Calu3 (cell line): ENCODE data around the gene CARD10. TPM values are rescaled to one million over a fixed set of nuclear protein-coding genes. Genes with fewer than 3 reads are reported as not detected.
A peak's percentile ranks its signal among the peaks of the same experiment; 100 is the strongest.

ENCODE experiments used
- BruUV-seq: library from RNA; stranded (reverse); fragments of 400-500 nt; replicated peaks from 2 replicates; lab custom pipeline; 2021; lab: Mats Ljungman, UMichigan
- CTCF ChIA-PET: fragments of 300-600 bp; sonication (Branson Sonifier 250); formaldehyde crosslinking; loops from one replicate; lab custom pipeline; 2022; ENCODE audit warnings: antibody characterized with exemption; lab: Charles Lee
- DNase-seq: peaks from one replicate; pipeline ENCODE4 v3.0.0; 2022
- H3K27ac Mint-ChIP-seq: one replicate; pipeline ENCODE4 v1.8.0; 2022; ENCODE audit warnings: mixed read lengths; ENCODE audit not compliant: unreplicated experiment
- H3K27me3 Mint-ChIP-seq: one replicate; pipeline ENCODE4 v1.8.0; 2022; ENCODE audit warnings: mixed read lengths; ENCODE audit not compliant: unreplicated experiment
- H3K36me3 Mint-ChIP-seq: one replicate; pipeline ENCODE4 v1.8.0; 2022; ENCODE audit warnings: mild to moderate bottlenecking, moderate library complexity, mixed read lengths; ENCODE audit not compliant: insufficient read depth, unreplicated experiment
- H3K4me1 Mint-ChIP-seq: one replicate; pipeline ENCODE4 v1.8.0; 2022; ENCODE audit warnings: mild to moderate bottlenecking, low read depth, mixed read lengths; ENCODE audit not compliant: unreplicated experiment
- H3K4me3 Mint-ChIP-seq: one replicate; pipeline ENCODE4 v1.8.0; 2022; ENCODE audit warnings: mild to moderate bottlenecking, low read depth, moderate library complexity, mixed read lengths; ENCODE audit not compliant: unreplicated experiment
- H3K9me3 Mint-ChIP-seq: one replicate; pipeline ENCODE4 v1.8.0; 2022; ENCODE audit warnings: low read depth, mixed read lengths; ENCODE audit not compliant: unreplicated experiment
- intact Hi-C: fragments of 100-400 bp; cut with micrococcal nuclease; formaldehyde crosslinking; loops from one replicate; pipeline ENCODE4 v1.10.0; 2022; ENCODE audit not compliant: unreplicated experiment
- total RNA-seq: library from RNA; stranded (reverse); gene quantifications from 2 replicates; pipeline ENCODE4 v1.2.3, GENCODE V29; 2022
- TF ChIP-seq, protein P1 (sequence below): fragments of 200-600 bp; IDR thresholded peaks from one replicate; pipeline ENCODE4 v1.8.0; 2022; ENCODE audit warnings: antibody characterized with exemption; ENCODE audit not compliant: unreplicated experiment

The CARD10 gene
- total RNA-seq, 1 experiment from 2014 or later: 49.2 TPM

DNA sequence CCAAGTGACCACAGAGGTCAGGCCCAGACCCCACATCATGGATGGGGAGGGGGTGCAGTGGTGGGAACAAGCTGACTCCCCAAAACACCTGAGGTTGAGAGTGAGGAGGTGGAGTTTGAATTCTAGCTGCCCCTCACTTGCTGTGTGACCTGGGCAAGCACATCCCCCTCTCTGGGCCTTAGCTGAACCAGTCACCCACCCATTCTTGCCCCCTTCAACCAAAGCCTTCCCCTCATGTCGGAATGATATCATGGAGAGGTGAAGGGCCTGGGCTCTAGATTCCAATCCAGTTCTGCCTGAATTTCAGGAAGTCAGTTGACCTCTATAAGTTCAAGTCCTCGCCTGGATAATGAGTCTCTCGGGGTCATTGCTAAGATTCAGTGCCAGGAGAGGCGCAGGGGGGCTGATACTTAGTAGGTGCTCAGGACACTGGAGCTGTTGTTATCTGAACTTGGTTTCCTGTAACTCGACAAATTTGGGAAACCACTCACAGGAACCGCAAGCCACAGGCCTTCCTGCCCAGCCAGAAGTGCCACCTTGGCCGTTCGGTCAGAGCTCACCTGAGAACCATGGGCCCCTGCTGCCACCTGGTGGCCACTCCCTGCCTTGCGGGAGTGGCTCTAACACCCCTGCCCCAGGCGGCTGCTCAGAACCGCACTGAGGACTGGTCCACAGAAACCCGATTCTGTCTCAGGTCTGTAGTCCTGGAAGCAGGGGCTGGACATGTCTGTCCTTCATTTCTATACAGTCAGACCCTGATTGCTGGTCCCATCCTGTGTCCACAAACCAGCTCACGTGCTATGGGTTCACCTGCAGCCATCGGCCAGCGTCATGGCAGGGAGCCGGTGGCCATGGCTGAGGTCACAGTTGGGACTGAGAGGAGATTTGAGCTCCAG, 47.9 kb upstream of the CARD10 start:
- H3K27me3 Mint-ChIP-seq: no peaks in the 10 kb centered on the region
- no TSS peak for BruUV-seq

GRCh38 chr22:37566329-37566837, 47.2 kb upstream of the CARD10 start:
- Mint-ChIP-seq H3K4me1 (peaks cover 97% of the 10 kb centered on the region), H3K27ac (peak overlapping the region; percentile 100), H3K9me3 (no peaks in the 10 kb centered on the region), H3K27me3 (no peaks in the 10 kb centered on the region), H3K4me3 (peak overlapping the region; percentile 87), H3K36me3 (peaks cover 100% of the 10 kb centered on the region)
- CTCF ChIA-PET: interaction anchor here (0.6 to 5.7 kb wide), 12 partner anchors 9 to 47 kb away, joined by 3 to 51 read pairs (median 16); partner anchors contain the start of genes CARD10 and GGA1
- intact Hi-C loops: no loop called here
- no peak for DNase-seq
- no TSS peak for BruUV-seq
- TF ChIP-seq, protein P1, sequence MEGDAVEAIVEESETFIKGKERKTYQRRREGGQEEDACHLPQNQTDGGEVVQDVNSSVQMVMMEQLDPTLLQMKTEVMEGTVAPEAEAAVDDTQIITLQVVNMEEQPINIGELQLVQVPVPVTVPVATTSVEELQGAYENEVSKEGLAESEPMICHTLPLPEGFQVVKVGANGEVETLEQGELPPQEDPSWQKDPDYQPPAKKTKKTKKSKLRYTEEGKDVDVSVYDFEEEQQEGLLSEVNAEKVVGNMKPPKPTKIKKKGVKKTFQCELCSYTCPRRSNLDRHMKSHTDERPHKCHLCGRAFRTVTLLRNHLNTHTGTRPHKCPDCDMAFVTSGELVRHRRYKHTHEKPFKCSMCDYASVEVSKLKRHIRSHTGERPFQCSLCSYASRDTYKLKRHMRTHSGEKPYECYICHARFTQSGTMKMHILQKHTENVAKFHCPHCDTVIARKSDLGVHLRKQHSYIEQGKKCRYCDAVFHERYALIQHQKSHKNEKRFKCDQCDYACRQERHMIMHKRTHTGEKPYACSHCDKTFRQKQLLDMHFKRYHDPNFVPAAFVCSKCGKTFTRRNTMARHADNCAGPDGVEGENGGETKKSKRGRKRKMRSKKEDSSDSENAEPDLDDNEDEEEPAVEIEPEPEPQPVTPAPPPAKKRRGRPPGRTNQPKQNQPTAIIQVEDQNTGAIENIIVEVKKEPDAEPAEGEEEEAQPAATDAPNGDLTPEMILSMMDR: no peak

More for the DNA sequence above, 47.9 kb upstream of the CARD10 start:
- Mint-ChIP-seq H3K4me3 (peak overlapping the region; percentile 87), H3K27ac (peak overlapping the region; percentile 99), H3K4me1 (peaks cover 98% of the 10 kb centered on the region), H3K36me3 (peaks cover 100% of the 10 kb centered on the region), H3K9me3 (no peaks in the 10 kb centered on the region)
- intact Hi-C loops: loop anchor here (1.0 kb wide), 1 partner anchor 22 kb away; no protein-coding TSS in a partner anchor
- CTCF ChIA-PET: interaction anchor here (0.5 to 5.7 kb wide), 18 partner anchors 10 to 251 kb away, joined by 3 to 51 read pairs (median 8); partner anchors contain the start of genes CARD10 and GGA1
- TF ChIP-seq, protein P1: peak; percentile 97
- DNase-seq: peak; percentile 96

DNA sequence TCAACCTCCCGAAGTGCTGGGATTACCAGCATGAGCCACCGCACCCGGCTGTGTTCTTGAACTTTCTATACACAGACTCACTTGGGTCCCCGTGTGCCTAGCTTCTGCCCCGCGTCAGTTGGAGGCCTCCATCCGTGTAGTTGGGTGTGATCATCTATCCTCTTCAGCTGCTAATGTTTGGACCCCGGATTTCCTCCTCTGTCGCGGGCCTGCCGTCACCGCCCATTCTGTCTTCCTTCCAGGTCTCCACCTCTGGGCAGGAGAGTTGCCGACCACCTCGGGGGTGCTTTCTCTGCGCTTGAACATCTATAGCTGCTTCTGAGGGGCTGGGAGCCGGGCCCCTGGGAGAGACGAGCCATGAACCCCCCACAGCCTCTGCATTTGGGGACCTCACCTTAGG, 46.6 kb upstream of the CARD10 start:
- peak overlapping the region; percentile 87 for H3K4me3 Mint-ChIP-seq
- no TSS peak for BruUV-seq
- CTCF ChIA-PET: interaction anchor here (0.6 to 5.7 kb wide), 9 partner anchors 9 to 46 kb away, joined by 3 to 48 read pairs (median 7); partner anchors contain the start of gene CARD10
- peak overlapping the region; percentile 100 for H3K27ac Mint-ChIP-seq
- peaks cover 91% of the 10 kb centered on the region for H3K4me1 Mint-ChIP-seq
- TF ChIP-seq, protein P1: no peak
- no peaks in the 10 kb centered on the region for H3K27me3 Mint-ChIP-seq
- H3K36me3 Mint-ChIP-seq: peaks cover 100% of the 10 kb centered on the region
- intact Hi-C loops: no loop called here
- no peaks in the 10 kb centered on the region for H3K9me3 Mint-ChIP-seq
- DNase-seq: no peak

DNA sequence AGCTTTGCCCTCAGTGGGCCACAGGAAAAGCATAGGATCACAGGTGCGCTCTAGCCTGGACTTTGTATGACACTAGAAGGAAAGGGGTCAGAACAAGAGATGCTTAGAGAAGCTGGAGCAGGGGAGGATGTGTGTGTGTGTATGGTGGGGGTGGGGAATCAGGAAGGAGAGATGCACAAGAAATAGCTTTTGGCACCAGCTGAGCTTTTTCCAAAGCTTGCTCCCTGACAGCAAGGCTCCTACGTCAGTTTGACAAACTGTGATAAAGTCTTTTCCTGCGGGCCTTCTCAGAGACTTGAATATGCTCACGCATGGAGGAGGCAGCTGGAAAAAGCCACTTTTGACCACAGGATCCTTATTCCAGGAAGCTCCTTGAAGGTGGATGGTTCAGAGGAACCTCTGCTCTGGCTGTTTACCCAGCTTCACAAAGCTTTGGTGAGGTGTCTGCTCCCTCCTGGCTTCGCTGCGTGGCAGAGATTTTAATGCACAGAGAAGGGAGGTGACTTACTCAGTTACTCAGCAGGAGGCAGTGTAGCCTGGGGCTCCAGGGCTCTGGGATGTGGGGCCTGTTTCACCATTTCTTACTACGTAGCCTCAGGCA, 45.0 kb upstream of the CARD10 start:
- no TSS peak for BruUV-seq
- CTCF ChIA-PET: interaction anchor here (0.7 to 2.3 kb wide), 11 partner anchors 14 to 92 kb away, joined by 3 to 28 read pairs (median 7); no protein-coding TSS in a partner anchor
- Mint-ChIP-seq H3K4me1 (peaks cover 81% of the 10 kb centered on the region), H3K9me3 (no peaks in the 10 kb centered on the region), H3K27ac (peak overlapping the region; percentile 100), H3K36me3 (peaks cover 99% of the 10 kb centered on the region), H3K4me3 (peak overlapping the region; percentile 87), H3K27me3 (no peaks in the 10 kb centered on the region)
- TF ChIP-seq, protein P1: no peak
- intact Hi-C loops: no loop called here
- DNase-seq: no peak
